ENCODE results near the gene UST.
"Not testable (repeated sequence)": the region's sequence is repeated elsewhere in the genome, so short reads cannot be mapped to it uniquely, and the experiment has no call there.

UST gene

DNA sequence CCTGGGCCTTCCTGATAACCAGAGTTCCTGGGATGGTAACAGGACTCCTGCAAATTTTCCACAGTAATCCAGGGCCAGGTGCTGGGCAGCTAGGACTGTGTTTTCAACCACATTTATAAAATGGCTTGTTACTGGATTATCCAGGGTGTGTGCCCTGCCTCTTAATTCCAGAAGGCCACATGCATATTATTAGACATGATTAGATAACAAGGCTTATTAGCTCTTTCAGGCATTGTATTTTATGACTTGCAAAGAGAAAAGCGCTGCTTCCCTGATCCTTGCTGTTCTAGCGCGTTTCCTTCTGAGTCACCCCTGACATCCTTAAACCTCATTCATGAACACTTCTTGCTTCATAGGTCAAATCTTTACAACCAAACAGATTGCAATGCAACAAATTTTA, 208.6 kb downstream of the UST start:
- no peak for DNase-seq (ENCODE audit: low spot score)
- Mint-ChIP-seq H3K4me1 (ENCODE audit: low read depth) (no peaks in the 10 kb centered on the region), H3K36me3 (ENCODE audit: low read depth) (no peaks in the 10 kb centered on the region), H3K4me3 (no peak overlapping the region), H3K9me3 (no peaks in the 10 kb centered on the region), H3K27me3 (ENCODE audit: low read depth) (peaks cover 16% of the 10 kb centered on the region), H3K27ac (no peak overlapping the region)

- H3K9me3 Mint-ChIP-seq; H3K27ac Mint-ChIP-seq; H3K4me1 Mint-ChIP-seq (ENCODE audit: low read depth); H3K4me3 Mint-ChIP-seq; DNase-seq (ENCODE audit: low spot score); H3K36me3 Mint-ChIP-seq (ENCODE audit: low read depth): not testable (repeated sequence)
- peaks cover 13% of the 10 kb centered on the region for H3K27me3 Mint-ChIP-seq (ENCODE audit: low read depth)
Measured at GRCh38 chr6:148956163-148956562, 209.3 kb downstream of the UST start.

- DNase-seq (ENCODE audit: low spot score): no peak
- Mint-ChIP-seq H3K27ac (no peak overlapping the region), H3K9me3 (no peaks in the 10 kb centered on the region)
Measured at GRCh38 chr6:148957752-148958151, 210.9 kb downstream of the UST start.

GRCh38 chr6:148959008-148959407, 212.2 kb downstream of the UST start:
- no peak for DNase-seq (ENCODE audit: low spot score)
- Mint-ChIP-seq H3K27ac (no peak overlapping the region), H3K36me3 (ENCODE audit: low read depth) (no peaks in the 10 kb centered on the region), H3K9me3 (no peaks in the 10 kb centered on the region), H3K4me3 (no peak overlapping the region), H3K27me3 (ENCODE audit: low read depth) (peaks cover 15% of the 10 kb centered on the region), H3K4me1 (ENCODE audit: low read depth) (no peaks in the 10 kb centered on the region)

More at GRCh38 chr6:148957752-148958151, 210.9 kb downstream of the UST start:
- H3K27me3 Mint-ChIP-seq (ENCODE audit: low read depth): peaks cover 14% of the 10 kb centered on the region
- no peak overlapping the region for H3K4me3 Mint-ChIP-seq
- H3K4me1 Mint-ChIP-seq (ENCODE audit: low read depth): no peaks in the 10 kb centered on the region
- no peaks in the 10 kb centered on the region for H3K36me3 Mint-ChIP-seq (ENCODE audit: low read depth)

DNA sequence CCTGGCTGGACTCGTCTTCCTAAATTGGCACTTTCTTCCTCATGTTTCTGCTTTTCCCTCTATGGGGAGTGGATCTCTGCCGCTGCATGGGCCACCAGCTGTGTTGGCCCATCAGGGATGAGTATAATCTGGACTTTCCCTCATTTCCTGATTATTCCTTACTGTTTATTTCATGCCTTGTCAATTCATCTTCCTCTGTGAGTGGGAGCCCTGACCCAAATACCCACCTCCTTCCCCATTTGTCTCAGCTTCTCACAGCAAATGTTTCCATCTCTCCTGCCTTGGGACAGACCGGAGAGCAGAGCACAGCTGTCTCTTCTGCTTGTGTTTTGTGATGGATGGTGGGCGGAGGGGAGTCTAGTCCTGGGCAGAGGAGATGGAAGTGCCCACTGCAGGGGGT, 212.7 kb downstream of the UST start:
- H3K27me3 Mint-ChIP-seq (ENCODE audit: low read depth): peaks cover 15% of the 10 kb centered on the region
- no peaks in the 10 kb centered on the region for H3K9me3 Mint-ChIP-seq
- H3K4me3 Mint-ChIP-seq: no peak overlapping the region
- H3K36me3 Mint-ChIP-seq (ENCODE audit: low read depth): no peaks in the 10 kb centered on the region
- DNase-seq (ENCODE audit: low spot score): no peak
- H3K27ac Mint-ChIP-seq: no peak overlapping the region
- no peaks in the 10 kb centered on the region for H3K4me1 Mint-ChIP-seq (ENCODE audit: low read depth)

- Mint-ChIP-seq H3K4me1 (ENCODE audit: low read depth) (no peaks in the 10 kb centered on the region), H3K27me3 (ENCODE audit: low read depth) (peaks cover 15% of the 10 kb centered on the region), H3K36me3 (ENCODE audit: low read depth) (no peaks in the 10 kb centered on the region), H3K9me3 (no peaks in the 10 kb centered on the region), H3K27ac (no peak overlapping the region), H3K4me3 (no peak overlapping the region)
- no peak for DNase-seq (ENCODE audit: low spot score)
Measured at GRCh38 chr6:148962854-148963515, 216.2 kb downstream of the UST start.

DNA sequence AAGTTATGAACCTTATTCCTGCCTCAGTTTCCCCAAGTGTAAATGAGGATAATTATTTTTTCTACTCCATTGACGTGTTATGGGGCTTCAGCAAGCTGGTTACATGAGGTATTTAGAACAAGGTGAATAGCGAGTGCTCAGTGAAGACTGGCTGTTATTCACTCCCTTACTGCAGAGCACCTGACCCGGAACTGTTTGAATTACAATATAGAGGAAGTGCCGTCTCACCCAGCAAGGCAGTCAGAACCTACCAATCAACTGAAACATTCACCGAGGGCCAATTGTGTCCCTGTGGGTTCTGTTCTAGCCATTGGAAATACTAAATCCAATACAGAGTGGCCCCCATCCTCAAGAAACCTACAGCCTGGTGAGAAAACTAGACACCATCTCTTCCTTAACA, 216.9 kb downstream of the UST start:
- no peak for DNase-seq (ENCODE audit: low spot score)
- H3K4me1 Mint-ChIP-seq (ENCODE audit: low read depth): no peaks in the 10 kb centered on the region
- H3K36me3 Mint-ChIP-seq (ENCODE audit: low read depth): no peaks in the 10 kb centered on the region
- H3K27me3 Mint-ChIP-seq (ENCODE audit: low read depth): peaks cover 15% of the 10 kb centered on the region
- H3K27ac Mint-ChIP-seq: no peak overlapping the region
- H3K4me3 Mint-ChIP-seq: no peak overlapping the region
- no peaks in the 10 kb centered on the region for H3K9me3 Mint-ChIP-seq

- DNase-seq (ENCODE audit: low spot score): no peak
- Mint-ChIP-seq H3K9me3 (no peaks in the 10 kb centered on the region), H3K36me3 (ENCODE audit: low read depth) (no peaks in the 10 kb centered on the region), H3K27me3 (ENCODE audit: low read depth) (peaks cover 15% of the 10 kb centered on the region), H3K27ac (no peak overlapping the region), H3K4me1 (ENCODE audit: low read depth) (no peaks in the 10 kb centered on the region), H3K4me3 (no peak overlapping the region)
Measured at GRCh38 chr6:148964467-148964866, 217.6 kb downstream of the UST start.

DNA sequence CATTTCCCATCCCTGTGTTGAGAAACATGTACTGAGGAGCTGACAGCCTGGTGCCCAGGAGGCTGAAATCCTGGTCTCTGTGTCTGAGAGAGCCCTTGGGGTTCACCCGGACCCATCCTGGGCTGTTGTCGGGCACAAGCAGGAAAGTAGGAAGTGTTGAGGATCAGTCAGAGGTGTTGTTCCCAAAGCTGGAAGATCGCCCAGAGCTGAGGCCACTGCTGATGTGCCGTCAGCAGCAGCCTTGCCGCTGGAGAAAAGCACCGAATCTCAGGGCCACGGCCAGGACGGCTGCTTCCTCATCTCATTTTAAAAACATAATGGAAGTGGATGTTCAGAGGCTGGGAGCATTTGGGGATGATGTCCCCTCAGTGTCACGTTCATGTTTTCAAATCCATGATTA, 218.5 kb downstream of the UST start:
- H3K4me3 Mint-ChIP-seq: no peak overlapping the region
- H3K36me3 Mint-ChIP-seq (ENCODE audit: low read depth): no peaks in the 10 kb centered on the region
- H3K9me3 Mint-ChIP-seq: no peaks in the 10 kb centered on the region
- peaks cover 14% of the 10 kb centered on the region for H3K27me3 Mint-ChIP-seq (ENCODE audit: low read depth)
- H3K27ac Mint-ChIP-seq: no peak overlapping the region
- no peak for DNase-seq (ENCODE audit: low spot score)
- no peaks in the 10 kb centered on the region for H3K4me1 Mint-ChIP-seq (ENCODE audit: low read depth)

DNA sequence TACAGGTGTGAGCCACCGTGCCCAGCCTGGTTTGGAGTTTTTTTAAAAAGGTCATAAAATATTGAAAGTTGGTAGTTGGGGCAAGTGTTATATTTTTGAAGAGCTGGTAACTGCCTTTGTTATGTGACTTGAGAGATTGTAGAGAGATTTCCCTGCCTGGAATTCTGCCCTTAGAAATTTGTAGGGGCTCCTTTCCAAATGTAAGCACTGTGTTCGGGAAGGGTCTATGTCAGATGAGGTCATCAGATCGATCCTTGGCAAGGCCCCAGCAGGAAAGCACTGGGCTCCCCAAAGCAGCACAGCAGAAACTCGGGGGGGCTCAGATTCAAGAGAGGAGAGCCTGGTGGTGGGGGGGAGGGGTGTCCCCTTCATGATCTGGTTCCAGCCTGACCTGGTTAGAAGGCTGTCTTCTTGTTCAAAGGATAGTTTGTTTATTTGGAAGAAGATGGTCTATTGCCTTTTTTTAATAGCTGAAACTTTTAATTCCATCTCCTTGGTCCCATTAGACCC, 220.2 kb downstream of the UST start:
- Mint-ChIP-seq H3K9me3 (no peaks in the 10 kb centered on the region), H3K36me3 (ENCODE audit: low read depth) (no peaks in the 10 kb centered on the region), H3K27me3 (ENCODE audit: low read depth) (peaks cover 16% of the 10 kb centered on the region), H3K4me3 (no peak overlapping the region), H3K4me1 (ENCODE audit: low read depth) (no peaks in the 10 kb centered on the region), H3K27ac (no peak overlapping the region)
- DNase-seq (ENCODE audit: low spot score): no peak

- no peak for DNase-seq (ENCODE audit: low spot score)
- Mint-ChIP-seq H3K4me3 (no peak overlapping the region), H3K4me1 (ENCODE audit: low read depth) (no peaks in the 10 kb centered on the region)
Measured at GRCh38 chr6:148967541-148967956, 220.7 kb downstream of the UST start.

GRCh38 chr6:148968771-148969602, 222.2 kb downstream of the UST start:
- Mint-ChIP-seq H3K4me1 (ENCODE audit: low read depth) (no peaks in the 10 kb centered on the region), H3K27me3 (ENCODE audit: low read depth) (peaks cover 21% of the 10 kb centered on the region), H3K9me3 (no peaks in the 10 kb centered on the region), H3K36me3 (ENCODE audit: low read depth) (no peaks in the 10 kb centered on the region), H3K4me3 (no peak overlapping the region), H3K27ac (no peak overlapping the region)
- no peak for DNase-seq (ENCODE audit: low spot score)

More at GRCh38 chr6:148967541-148967956, 220.7 kb downstream of the UST start:
- Mint-ChIP-seq H3K36me3 (ENCODE audit: low read depth) (no peaks in the 10 kb centered on the region), H3K27ac (no peak overlapping the region), H3K9me3 (no peaks in the 10 kb centered on the region), H3K27me3 (ENCODE audit: low read depth) (peaks cover 18% of the 10 kb centered on the region)

DNA sequence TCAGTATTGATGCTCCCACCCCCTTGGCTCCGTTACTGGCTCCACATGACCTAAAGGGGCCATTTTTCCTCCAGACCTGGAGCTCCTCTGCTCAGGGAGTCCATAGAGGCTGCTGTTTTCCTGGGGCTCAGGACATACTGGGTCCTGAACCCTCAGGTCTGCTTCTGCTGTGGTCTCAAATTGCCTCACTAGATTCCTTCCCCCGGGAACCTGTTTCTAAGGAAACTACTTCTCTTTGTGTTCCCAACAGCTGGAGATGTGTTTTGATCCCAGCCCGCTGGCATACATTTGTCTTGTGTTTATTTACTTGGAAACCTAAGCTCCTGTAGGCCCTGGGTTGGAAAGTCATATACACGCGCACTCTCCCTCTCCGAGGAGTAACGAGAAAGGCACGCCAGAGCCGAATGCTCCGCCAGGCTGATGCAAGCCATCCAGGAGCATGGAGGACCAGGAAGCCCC, 222.8 kb downstream of the UST start:
- Mint-ChIP-seq H3K9me3 (no peaks in the 10 kb centered on the region), H3K27ac (no peak overlapping the region), H3K4me1 (ENCODE audit: low read depth) (no peaks in the 10 kb centered on the region), H3K36me3 (ENCODE audit: low read depth) (no peaks in the 10 kb centered on the region), H3K27me3 (ENCODE audit: low read depth) (peaks cover 25% of the 10 kb centered on the region), H3K4me3 (no peak overlapping the region)
- no peak for DNase-seq (ENCODE audit: low spot score)

All from T-helper 2 cell treated with Interferon-gamma antibody and Interleukin-4, amounts not matched to agents 5 μg/mL and 100 μg/mL, for 36 hours (primary cell).